Esophagus muscularis mucosa (tissue), 4 donors: ENCODE measurements around the gene RXFP1.

Experiments used
- CTCF ChIP-seq, 3 experiments: fragments of 200-600 bp in 2 of 3; fragments of 450-650 bp in 1 of 3; sonication (generic) in 2 of 3; IDR thresholded peaks; one replicate each; pipeline ENCODE4 v1.5.1; 2017 to 2019; ENCODE audit warnings: antibody characterized with exemption in 3 of 3, mild to moderate bottlenecking in 2 of 3, moderate library complexity in 1 of 3
- EP300 ChIP-seq: sonication (generic); formaldehyde crosslinking; IDR thresholded peaks from one replicate; pipeline ENCODE4 v1.6.1; 2017; ENCODE audit warnings: antibody characterized with exemption
- POLR2A ChIP-seq: fragments of 450-650 bp; IDR thresholded peaks from one replicate; pipeline ENCODE4 v1.6.1; 2017; ENCODE audit warnings: antibody characterized with exemption, moderate library complexity, mild to moderate bottlenecking, low read depth
- POLR2AphosphoS5 ChIP-seq, 2 donors: sonication (generic); formaldehyde crosslinking; IDR thresholded peaks; one replicate each; pipeline ENCODE4 v1.6.1; 2017; ENCODE audit warnings: antibody characterized with exemption in 2 of 2

- TF ChIP-seq CTCF (IDR thresholded peaks at IDR 0.05) (no peak), POLR2AphosphoS5 (IDR thresholded peaks at IDR 0.05) (no peak), POLR2A (no peak), EP300 (no peak)
Measured at GRCh38 chr4:158630893-158631292, 109.2 kb downstream of the RXFP1 start.
